ENCODE measurements around the gene MAGEB17. TPM values are rescaled to one million over a fixed set of nuclear protein-coding genes. Genes with fewer than 3 reads are reported as not detected.

MAGEB17 gene
- total and polyA plus RNA-seq, 9 of the 15 experiments (the other 6 are each of a cell fraction or from before 2014, with no cell fraction given): 0.07 to 0.45 (median 0.14) TPM; not detected in 1

DNA sequence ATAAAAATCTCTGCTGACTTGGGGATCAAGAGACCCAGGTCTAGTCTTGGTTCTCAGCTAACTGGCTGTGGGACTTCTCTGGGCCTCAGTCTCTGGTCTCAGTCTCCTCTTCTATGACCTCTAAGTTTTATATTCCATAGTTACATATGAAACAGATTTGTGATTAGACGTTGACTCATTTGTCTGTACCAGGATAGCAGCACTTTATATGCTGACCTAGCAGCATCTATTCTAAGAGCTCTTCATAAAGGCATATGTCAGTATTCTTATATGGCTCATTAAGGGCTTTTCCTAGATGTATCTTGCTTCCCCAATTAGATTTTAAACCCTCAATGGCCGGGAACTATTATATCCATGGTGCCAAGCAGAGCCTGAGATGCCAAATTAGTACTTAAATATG is 31.2 kb upstream of the MAGEB17 start (continued):
- TF ChIP-seq, protein P1, sequence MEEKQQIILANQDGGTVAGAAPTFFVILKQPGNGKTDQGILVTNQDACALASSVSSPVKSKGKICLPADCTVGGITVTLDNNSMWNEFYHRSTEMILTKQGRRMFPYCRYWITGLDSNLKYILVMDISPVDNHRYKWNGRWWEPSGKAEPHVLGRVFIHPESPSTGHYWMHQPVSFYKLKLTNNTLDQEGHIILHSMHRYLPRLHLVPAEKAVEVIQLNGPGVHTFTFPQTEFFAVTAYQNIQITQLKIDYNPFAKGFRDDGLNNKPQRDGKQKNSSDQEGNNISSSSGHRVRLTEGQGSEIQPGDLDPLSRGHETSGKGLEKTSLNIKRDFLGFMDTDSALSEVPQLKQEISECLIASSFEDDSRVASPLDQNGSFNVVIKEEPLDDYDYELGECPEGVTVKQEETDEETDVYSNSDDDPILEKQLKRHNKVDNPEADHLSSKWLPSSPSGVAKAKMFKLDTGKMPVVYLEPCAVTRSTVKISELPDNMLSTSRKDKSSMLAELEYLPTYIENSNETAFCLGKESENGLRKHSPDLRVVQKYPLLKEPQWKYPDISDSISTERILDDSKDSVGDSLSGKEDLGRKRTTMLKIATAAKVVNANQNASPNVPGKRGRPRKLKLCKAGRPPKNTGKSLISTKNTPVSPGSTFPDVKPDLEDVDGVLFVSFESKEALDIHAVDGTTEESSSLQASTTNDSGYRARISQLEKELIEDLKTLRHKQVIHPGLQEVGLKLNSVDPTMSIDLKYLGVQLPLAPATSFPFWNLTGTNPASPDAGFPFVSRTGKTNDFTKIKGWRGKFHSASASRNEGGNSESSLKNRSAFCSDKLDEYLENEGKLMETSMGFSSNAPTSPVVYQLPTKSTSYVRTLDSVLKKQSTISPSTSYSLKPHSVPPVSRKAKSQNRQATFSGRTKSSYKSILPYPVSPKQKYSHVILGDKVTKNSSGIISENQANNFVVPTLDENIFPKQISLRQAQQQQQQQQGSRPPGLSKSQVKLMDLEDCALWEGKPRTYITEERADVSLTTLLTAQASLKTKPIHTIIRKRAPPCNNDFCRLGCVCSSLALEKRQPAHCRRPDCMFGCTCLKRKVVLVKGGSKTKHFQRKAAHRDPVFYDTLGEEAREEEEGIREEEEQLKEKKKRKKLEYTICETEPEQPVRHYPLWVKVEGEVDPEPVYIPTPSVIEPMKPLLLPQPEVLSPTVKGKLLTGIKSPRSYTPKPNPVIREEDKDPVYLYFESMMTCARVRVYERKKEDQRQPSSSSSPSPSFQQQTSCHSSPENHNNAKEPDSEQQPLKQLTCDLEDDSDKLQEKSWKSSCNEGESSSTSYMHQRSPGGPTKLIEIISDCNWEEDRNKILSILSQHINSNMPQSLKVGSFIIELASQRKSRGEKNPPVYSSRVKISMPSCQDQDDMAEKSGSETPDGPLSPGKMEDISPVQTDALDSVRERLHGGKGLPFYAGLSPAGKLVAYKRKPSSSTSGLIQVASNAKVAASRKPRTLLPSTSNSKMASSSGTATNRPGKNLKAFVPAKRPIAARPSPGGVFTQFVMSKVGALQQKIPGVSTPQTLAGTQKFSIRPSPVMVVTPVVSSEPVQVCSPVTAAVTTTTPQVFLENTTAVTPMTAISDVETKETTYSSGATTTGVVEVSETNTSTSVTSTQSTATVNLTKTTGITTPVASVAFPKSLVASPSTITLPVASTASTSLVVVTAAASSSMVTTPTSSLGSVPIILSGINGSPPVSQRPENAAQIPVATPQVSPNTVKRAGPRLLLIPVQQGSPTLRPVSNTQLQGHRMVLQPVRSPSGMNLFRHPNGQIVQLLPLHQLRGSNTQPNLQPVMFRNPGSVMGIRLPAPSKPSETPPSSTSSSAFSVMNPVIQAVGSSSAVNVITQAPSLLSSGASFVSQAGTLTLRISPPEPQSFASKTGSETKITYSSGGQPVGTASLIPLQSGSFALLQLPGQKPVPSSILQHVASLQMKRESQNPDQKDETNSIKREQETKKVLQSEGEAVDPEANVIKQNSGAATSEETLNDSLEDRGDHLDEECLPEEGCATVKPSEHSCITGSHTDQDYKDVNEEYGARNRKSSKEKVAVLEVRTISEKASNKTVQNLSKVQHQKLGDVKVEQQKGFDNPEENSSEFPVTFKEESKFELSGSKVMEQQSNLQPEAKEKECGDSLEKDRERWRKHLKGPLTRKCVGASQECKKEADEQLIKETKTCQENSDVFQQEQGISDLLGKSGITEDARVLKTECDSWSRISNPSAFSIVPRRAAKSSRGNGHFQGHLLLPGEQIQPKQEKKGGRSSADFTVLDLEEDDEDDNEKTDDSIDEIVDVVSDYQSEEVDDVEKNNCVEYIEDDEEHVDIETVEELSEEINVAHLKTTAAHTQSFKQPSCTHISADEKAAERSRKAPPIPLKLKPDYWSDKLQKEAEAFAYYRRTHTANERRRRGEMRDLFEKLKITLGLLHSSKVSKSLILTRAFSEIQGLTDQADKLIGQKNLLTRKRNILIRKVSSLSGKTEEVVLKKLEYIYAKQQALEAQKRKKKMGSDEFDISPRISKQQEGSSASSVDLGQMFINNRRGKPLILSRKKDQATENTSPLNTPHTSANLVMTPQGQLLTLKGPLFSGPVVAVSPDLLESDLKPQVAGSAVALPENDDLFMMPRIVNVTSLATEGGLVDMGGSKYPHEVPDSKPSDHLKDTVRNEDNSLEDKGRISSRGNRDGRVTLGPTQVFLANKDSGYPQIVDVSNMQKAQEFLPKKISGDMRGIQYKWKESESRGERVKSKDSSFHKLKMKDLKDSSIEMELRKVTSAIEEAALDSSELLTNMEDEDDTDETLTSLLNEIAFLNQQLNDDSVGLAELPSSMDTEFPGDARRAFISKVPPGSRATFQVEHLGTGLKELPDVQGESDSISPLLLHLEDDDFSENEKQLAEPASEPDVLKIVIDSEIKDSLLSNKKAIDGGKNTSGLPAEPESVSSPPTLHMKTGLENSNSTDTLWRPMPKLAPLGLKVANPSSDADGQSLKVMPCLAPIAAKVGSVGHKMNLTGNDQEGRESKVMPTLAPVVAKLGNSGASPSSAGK (IDR thresholded peaks at IDR 0.05): no peak
- no peak for TF ChIP-seq ZNF212 (CRISPR knock-in tag; IDR thresholded peaks at IDR 0.05)
- TF ChIP-seq JUNB (CRISPR knock-in tag; conservative IDR thresholded peaks at IDR 0.05): no peak
- TF ChIP-seq HIVEP1 (CRISPR knock-in tag; IDR thresholded peaks at IDR 0.05): no peak
- no peak for TF ChIP-seq ZBED1 (IDR thresholded peaks at IDR 0.05)
- no peak for TF ChIP-seq OTX1 (CRISPR knock-in tag; IDR thresholded peaks at IDR 0.05)
- TF ChIP-seq, protein P2, sequence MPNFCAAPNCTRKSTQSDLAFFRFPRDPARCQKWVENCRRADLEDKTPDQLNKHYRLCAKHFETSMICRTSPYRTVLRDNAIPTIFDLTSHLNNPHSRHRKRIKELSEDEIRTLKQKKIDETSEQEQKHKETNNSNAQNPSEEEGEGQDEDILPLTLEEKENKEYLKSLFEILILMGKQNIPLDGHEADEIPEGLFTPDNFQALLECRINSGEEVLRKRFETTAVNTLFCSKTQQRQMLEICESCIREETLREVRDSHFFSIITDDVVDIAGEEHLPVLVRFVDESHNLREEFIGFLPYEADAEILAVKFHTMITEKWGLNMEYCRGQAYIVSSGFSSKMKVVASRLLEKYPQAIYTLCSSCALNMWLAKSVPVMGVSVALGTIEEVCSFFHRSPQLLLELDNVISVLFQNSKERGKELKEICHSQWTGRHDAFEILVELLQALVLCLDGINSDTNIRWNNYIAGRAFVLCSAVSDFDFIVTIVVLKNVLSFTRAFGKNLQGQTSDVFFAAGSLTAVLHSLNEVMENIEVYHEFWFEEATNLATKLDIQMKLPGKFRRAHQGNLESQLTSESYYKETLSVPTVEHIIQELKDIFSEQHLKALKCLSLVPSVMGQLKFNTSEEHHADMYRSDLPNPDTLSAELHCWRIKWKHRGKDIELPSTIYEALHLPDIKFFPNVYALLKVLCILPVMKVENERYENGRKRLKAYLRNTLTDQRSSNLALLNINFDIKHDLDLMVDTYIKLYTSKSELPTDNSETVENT (CRISPR knock-in tag; IDR thresholded peaks at IDR 0.05): no peak
- no peak for TF ChIP-seq EHMT2 (IDR thresholded peaks at IDR 0.05)
- TF ChIP-seq, protein P3, sequence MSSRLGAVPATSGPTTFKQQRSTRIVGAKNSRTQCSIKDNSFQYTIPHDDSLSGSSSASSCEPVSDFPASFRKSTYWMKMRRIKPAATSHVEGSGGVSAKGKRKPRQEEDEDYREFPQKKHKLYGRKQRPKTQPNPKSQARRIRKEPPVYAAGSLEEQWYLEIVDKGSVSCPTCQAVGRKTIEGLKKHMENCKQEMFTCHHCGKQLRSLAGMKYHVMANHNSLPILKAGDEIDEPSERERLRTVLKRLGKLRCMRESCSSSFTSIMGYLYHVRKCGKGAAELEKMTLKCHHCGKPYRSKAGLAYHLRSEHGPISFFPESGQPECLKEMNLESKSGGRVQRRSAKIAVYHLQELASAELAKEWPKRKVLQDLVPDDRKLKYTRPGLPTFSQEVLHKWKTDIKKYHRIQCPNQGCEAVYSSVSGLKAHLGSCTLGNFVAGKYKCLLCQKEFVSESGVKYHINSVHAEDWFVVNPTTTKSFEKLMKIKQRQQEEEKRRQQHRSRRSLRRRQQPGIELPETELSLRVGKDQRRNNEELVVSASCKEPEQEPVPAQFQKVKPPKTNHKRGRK (tag; IDR thresholded peaks at IDR 0.05): no peak
- no peak for TF ChIP-seq ZNF12 (CRISPR knock-in tag; IDR thresholded peaks at IDR 0.05)
- no peak for TF ChIP-seq BCOR (IDR thresholded peaks at IDR 0.05)
- TF ChIP-seq, protein P4, sequence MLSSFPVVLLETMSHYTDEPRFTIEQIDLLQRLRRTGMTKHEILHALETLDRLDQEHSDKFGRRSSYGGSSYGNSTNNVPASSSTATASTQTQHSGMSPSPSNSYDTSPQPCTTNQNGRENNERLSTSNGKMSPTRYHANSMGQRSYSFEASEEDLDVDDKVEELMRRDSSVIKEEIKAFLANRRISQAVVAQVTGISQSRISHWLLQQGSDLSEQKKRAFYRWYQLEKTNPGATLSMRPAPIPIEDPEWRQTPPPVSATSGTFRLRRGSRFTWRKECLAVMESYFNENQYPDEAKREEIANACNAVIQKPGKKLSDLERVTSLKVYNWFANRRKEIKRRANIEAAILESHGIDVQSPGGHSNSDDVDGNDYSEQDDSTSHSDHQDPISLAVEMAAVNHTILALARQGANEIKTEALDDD (IDR thresholded peaks at IDR 0.05): no peak
- no peak for TF ChIP-seq SAFB (IDR thresholded peaks at IDR 0.05; ENCODE audit: borderline replicate concordance, low read depth, low read length)

Measured in K562 (cell line).